Measurements from ENCODE around the gene EFCAB6.

The EFCAB6 gene

GRCh38 chr22:43516996-43517635, 295.0 kb downstream of the EFCAB6 start:
- DNase-seq, result no peak

GRCh38 chr22:43516386-43516785, 295.7 kb downstream of the EFCAB6 start:
- DNase-seq, result no peak

GRCh38 chr22:43515902-43516301, 296.2 kb downstream of the EFCAB6 start:
- DNase-seq, result no peak

GRCh38 chr22:43515411-43515810, 296.7 kb downstream of the EFCAB6 start:
- no peak for DNase-seq

- no peak for DNase-seq
These were observed 297.5 kb downstream of the EFCAB6 start for GRCh38 chr22:43514476-43515157.

GRCh38 chr22:43512279-43512678, 299.8 kb downstream of the EFCAB6 start:
- DNase-seq, result no peak

- no peak for DNase-seq
These were observed 300.7 kb downstream of the EFCAB6 start for GRCh38 chr22:43511276-43511910.

GRCh38 chr22:43510281-43511070, 301.6 kb downstream of the EFCAB6 start:
- DNase-seq, result no peak

GRCh38 chr22:43509337-43509736, 302.8 kb downstream of the EFCAB6 start:
- no peak for DNase-seq

GRCh38 chr22:43508489-43508888, 303.6 kb downstream of the EFCAB6 start:
- DNase-seq, result no peak

- DNase-seq, result no peak
These were observed 304.9 kb downstream of the EFCAB6 start for GRCh38 chr22:43507235-43507634.

- no peak for DNase-seq
These were observed 305.6 kb downstream of the EFCAB6 start for GRCh38 chr22:43506487-43506886.

- DNase-seq, result no peak
These were observed 306.2 kb downstream of the EFCAB6 start for GRCh38 chr22:43505896-43506295.

GRCh38 chr22:43505423-43505822, 306.7 kb downstream of the EFCAB6 start:
- DNase-seq, result no peak

GRCh38 chr22:43504666-43505261, 307.3 kb downstream of the EFCAB6 start:
- DNase-seq, result no peak

GRCh38 chr22:43504068-43504467, 308.0 kb downstream of the EFCAB6 start:
- no peak for DNase-seq

GRCh38 chr22:43502306-43502874, 309.7 kb downstream of the EFCAB6 start:
- DNase-seq, result no peak

GRCh38 chr22:43501878-43502277, 310.2 kb downstream of the EFCAB6 start:
- DNase-seq, result no peak

GRCh38 chr22:43500792-43501785, 311.0 kb downstream of the EFCAB6 start:
- DNase-seq, result no peak

GRCh38 chr22:43498856-43499253, 313.2 kb downstream of the EFCAB6 start:
- no peak for DNase-seq
